ENCODE results near the gene EXOC5. TPM values are rescaled to one million over a fixed set of nuclear protein-coding genes. Genes with fewer than 3 reads are reported as not detected.

The EXOC5 gene
- total RNA-seq, 2 donors from 2014 or later = 26.8 to 37.8 TPM

GRCh38 chr14:57290751-57291150 lies 22.0 kb upstream of the EXOC5 start:
- DNase-seq (ENCODE audit: low spot score) = no peak
- no peak overlapping the region for H3K4me3 ChIP-seq
- TF ChIP-seq CTCF (IDR thresholded peaks at IDR 0.05) = no peak
- no peaks in the 10 kb centered on the region for H3K4me1 ChIP-seq
- no peaks in the 10 kb centered on the region for H3K9me3 ChIP-seq
- peaks cover 21% of the 10 kb centered on the region for H3K36me3 ChIP-seq
- H3K27ac ChIP-seq = no peak overlapping the region
- H3K27me3 ChIP-seq = no peaks in the 10 kb centered on the region

GRCh38 chr14:57287745-57288144 lies 19.0 kb upstream of the EXOC5 start:
- H3K4me3 ChIP-seq = no peak overlapping the region
- no peak for DNase-seq (ENCODE audit: low spot score)
- H3K27me3 ChIP-seq = no peaks in the 10 kb centered on the region
- H3K27ac ChIP-seq = no peak overlapping the region
- H3K4me1 ChIP-seq = no peaks in the 10 kb centered on the region
- H3K9me3 ChIP-seq = no peaks in the 10 kb centered on the region
- peaks cover 49% of the 10 kb centered on the region for H3K36me3 ChIP-seq
- no peak for TF ChIP-seq CTCF (IDR thresholded peaks at IDR 0.05)

GRCh38 chr14:57277062-57277461 lies 8.4 kb upstream of the EXOC5 start:
- TF ChIP-seq CTCF (IDR thresholded peaks at IDR 0.05) = no peak
- Histone ChIP-seq H3K27me3 (no peaks in the 10 kb centered on the region), H3K4me1 (no peaks in the 10 kb centered on the region), H3K4me3 (no peak overlapping the region), H3K27ac (no peak overlapping the region), H3K9me3 (no peaks in the 10 kb centered on the region), H3K36me3 (peaks cover 32% of the 10 kb centered on the region)
- no peak for DNase-seq (ENCODE audit: low spot score)

GRCh38 chr14:57275023-57275664 lies 6.4 kb upstream of the EXOC5 start:
- Histone ChIP-seq H3K4me3 (no peak overlapping the region), H3K27ac (no peak overlapping the region), H3K36me3 (peaks cover 15% of the 10 kb centered on the region), H3K9me3 (no peaks in the 10 kb centered on the region), H3K4me1 (peaks cover 0 to 17% of the 10 kb centered on the region in 2 donors), H3K27me3 (no peaks in the 10 kb centered on the region)
- no peak for DNase-seq (ENCODE audit: low spot score)
- no peak for TF ChIP-seq CTCF (IDR thresholded peaks at IDR 0.05)

- Histone ChIP-seq H3K27ac (no peak overlapping the region), H3K9me3 (no peaks in the 10 kb centered on the region), H3K4me1 (peaks cover 0 to 23% of the 10 kb centered on the region in 2 donors), H3K27me3 (no peaks in the 10 kb centered on the region), H3K4me3 (no peak overlapping the region), H3K36me3 (peaks cover 14% of the 10 kb centered on the region)
- no peak for TF ChIP-seq CTCF (IDR thresholded peaks at IDR 0.05)
- no peak for DNase-seq (ENCODE audit: low spot score)
Measured at GRCh38 chr14:57274551-57274950, 5.8 kb upstream of the EXOC5 start.

GRCh38 chr14:57273236-57273635 lies 4.5 kb upstream of the EXOC5 start:
- H3K27ac ChIP-seq = no peak overlapping the region

More at GRCh38 chr14:57273236-57273635, 4.5 kb upstream of the EXOC5 start:
- no peaks in the 10 kb centered on the region for H3K27me3 ChIP-seq
- peaks cover 14% of the 10 kb centered on the region for H3K36me3 ChIP-seq
- H3K4me1 ChIP-seq = peaks cover 0 to 24% of the 10 kb centered on the region in 2 donors
- DNase-seq (ENCODE audit: low spot score) = no peak
- H3K9me3 ChIP-seq = no peaks in the 10 kb centered on the region
- no peak for TF ChIP-seq CTCF (IDR thresholded peaks at IDR 0.05)
- no peak overlapping the region for H3K4me3 ChIP-seq

Measured in right atrium auricular region (tissue), 2 donors.